H1 (cell line): ENCODE measurements around the gene RNF166. TPM values are rescaled to one million over a fixed set of nuclear protein-coding genes. Genes with fewer than 3 reads are reported as not detected.

Experiments
- CTCF ChIA-PET: fragments of 300-600 bp; sonication (Branson Sonifier 250); formaldehyde crosslinking; loops from one replicate; lab custom pipeline; 2021; ENCODE audit not compliant: partially characterized antibody; lab: Charles Lee
- POLR2A ChIA-PET: fragments of 300-600 bp; sonication (Branson Sonifier 250); formaldehyde crosslinking; loops from one replicate; lab custom pipeline; 2021; ENCODE audit warnings: inconsistent platforms; ENCODE audit not compliant: partially characterized antibody; lab: Charles Lee
- DNase-seq, 2 experiments: peaks; one replicate each; pipeline versions ENCODE4 v3.0.0 to v3.0.0-alpha.2; 2010 to 2022; ENCODE audit warnings: low spot score in 2 of 2, low read depth in 1 of 2, mixed read lengths in 1 of 2
- FAIRE-seq: peaks from 2 replicates; lab custom pipeline; 2011; peaks lifted over from hg19 to GRCh38; lab: Jason Lieb, UNC
- H2AFZ ChIP-seq: 2 replicates; pipeline ENCODE4 v1.8.1; 2012; ENCODE audit warnings: low read length, inconsistent platforms
- H2AK5ac ChIP-seq: 2 replicates; pipeline ENCODE4 v1.6.1; 2013; ENCODE audit warnings: low read depth, low read length
- H2BK120ac ChIP-seq: replicated peaks from 2 replicates; pipeline ENCODE3; 2013; ENCODE audit warnings: low read depth, low read length, inconsistent platforms
- H2BK12ac ChIP-seq: 2 replicates; pipeline ENCODE4 v1.6.1; 2013; ENCODE audit warnings: low read depth, low read length
- H2BK15ac ChIP-seq: 2 replicates; pipeline ENCODE4 v1.6.1; 2013; ENCODE audit warnings: low read length
- H2BK20ac ChIP-seq: 2 replicates; pipeline ENCODE4 v1.6.1; 2013; ENCODE audit warnings: low read length
- H2BK5ac ChIP-seq: 2 replicates; pipeline ENCODE4 v1.6.1; 2013; ENCODE audit warnings: low read depth, low read length
- H3K14ac ChIP-seq: 2 replicates; pipeline ENCODE4 v1.6.1; 2013; ENCODE audit warnings: inconsistent platforms; ENCODE audit not compliant: insufficient read length
- H3K18ac ChIP-seq: 2 replicates; pipeline ENCODE4 v1.6.1; 2013; ENCODE audit warnings: low read length; ENCODE audit errors: extremely low read depth
- H3K23ac ChIP-seq: 2 replicates; pipeline ENCODE4 v1.6.1; 2013; ENCODE audit warnings: inconsistent platforms; ENCODE audit not compliant: insufficient read length
- H3K23me2 ChIP-seq: 2 replicates; pipeline ENCODE4 v1.6.1; 2013; ENCODE audit warnings: low read depth, low read length
- H3K27ac ChIP-seq: 2 replicates; pipeline ENCODE4 v1.6.1; 2011; ENCODE audit warnings: low read depth, low read length, inconsistent platforms
- H3K27me3 ChIP-seq, 4 experiments: replicated peaks in 1 of 4; 1 replicate in 1 of 4; 2 replicates in 3 of 4; pipeline versions ENCODE4 v1.6.1 to v1.8.1; 2011 to 2013; ENCODE audit warnings: low read length in 3 of 4, mild to moderate bottlenecking in 3 of 4, inconsistent platforms in 2 of 4, mixed read lengths in 2 of 4, moderate library complexity in 1 of 4; ENCODE audit not compliant: control insufficient read depth in 3 of 4, insufficient read depth in 3 of 4; ENCODE audit errors: extremely low read depth in 1 of 4
- H3K36me3 ChIP-seq, 4 experiments: 2 replicates each; pipeline versions ENCODE4 v1.6.1 to v1.8.1; 2011 to 2013; ENCODE audit warnings: mild to moderate bottlenecking in 4 of 4, low read length in 3 of 4, moderate library complexity in 2 of 4, control low read depth in 1 of 4, inconsistent platforms in 1 of 4; ENCODE audit not compliant: insufficient read depth in 4 of 4, control insufficient read depth in 2 of 4
- H3K4ac ChIP-seq: replicated peaks from 2 replicates; pipeline ENCODE3; 2013; ENCODE audit warnings: low read length, low read depth, mixed read lengths, inconsistent platforms; ENCODE audit not compliant: insufficient read length
- H3K4me1 ChIP-seq, 4 experiments: replicated peaks in 1 of 4; 1 replicate in 1 of 4; 2 replicates in 3 of 4; pipeline versions ENCODE4 v1.6.1 to v1.8.1; 2011 to 2013; ENCODE audit warnings: low read length in 3 of 4, inconsistent platforms in 2 of 4, mixed read lengths in 1 of 4; ENCODE audit not compliant: insufficient read depth in 4 of 4, control insufficient read depth in 3 of 4
- H3K4me2 ChIP-seq, 2 experiments: 2 replicates each; pipeline versions ENCODE4 v1.6.1 to v1.8.1; 2011 to 2013; ENCODE audit warnings: low read depth in 2 of 2, low read length in 2 of 2, control low read depth in 1 of 2, inconsistent platforms in 1 of 2, mild to moderate bottlenecking in 1 of 2; ENCODE audit not compliant: insufficient read depth in 1 of 2
- H3K4me3 ChIP-seq, 4 experiments: fragments of 200-600, 300-600 bp in 1 of 4; sonication (generic), shearing (Covaris generic), sonication (Bioruptor Twin) in 1 of 4; 2 replicates each; pipeline versions ENCODE4 v1.5.1 to v1.8.1; 2011 to 2016; ENCODE audit warnings: low read length in 4 of 4, low read depth in 3 of 4, control low read depth in 2 of 4, inconsistent platforms in 2 of 4, mild to moderate bottlenecking in 2 of 4, mixed read lengths in 1 of 4, moderate library complexity in 1 of 4; ENCODE audit not compliant: insufficient read depth in 2 of 4; ENCODE audit errors: extremely low read depth in 1 of 4
- H3K56ac ChIP-seq: replicated peaks from 2 replicates; pipeline ENCODE3; 2013; ENCODE audit warnings: low read depth, mild to moderate bottlenecking, mixed read lengths, low read length, inconsistent platforms; ENCODE audit not compliant: insufficient read length
- H3K79me1 ChIP-seq: 2 replicates; pipeline ENCODE4 v1.6.1; 2013; ENCODE audit warnings: low read depth, low read length, control low read depth
- H3K79me2 ChIP-seq, 2 experiments: 2 replicates each; pipeline versions ENCODE4 v1.6.1 to v1.8.1; 2012 to 2013; ENCODE audit warnings: low read length in 2 of 2, mild to moderate bottlenecking in 2 of 2, inconsistent platforms in 1 of 2; ENCODE audit not compliant: insufficient read depth in 2 of 2, control insufficient read depth in 1 of 2
- H3K9ac ChIP-seq, 4 experiments: replicated peaks in 1 of 4; 1 replicate in 1 of 4; 2 replicates in 3 of 4; pipeline versions ENCODE4 v1.6.1 to v1.8.1; 2011 to 2013; ENCODE audit warnings: low read depth in 3 of 4, low read length in 3 of 4, control low read depth in 2 of 4, mild to moderate bottlenecking in 2 of 4, moderate library complexity in 2 of 4, inconsistent platforms in 1 of 4; ENCODE audit errors: extremely low read depth in 1 of 4
- H3K9me3 ChIP-seq, 2 experiments: 2 replicates each; pipeline versions ENCODE4 v1.6.1 to v1.8.1; 2012 to 2013; ENCODE audit warnings: mild to moderate bottlenecking in 2 of 2, moderate library complexity in 2 of 2, control low read depth in 1 of 2, inconsistent platforms in 1 of 2, low read depth in 1 of 2, low read length in 1 of 2, mixed read lengths in 1 of 2; ENCODE audit not compliant: insufficient read depth in 2 of 2
- H4K20me1 ChIP-seq, 2 experiments: replicated peaks in 1 of 2; 2 replicates each; pipeline versions ENCODE3 to v1.8.1; 2011 to 2013; ENCODE audit warnings: inconsistent platforms in 2 of 2, low read length in 2 of 2, mild to moderate bottlenecking in 1 of 2; ENCODE audit not compliant: insufficient read depth in 2 of 2, control insufficient read depth in 1 of 2
- H4K5ac ChIP-seq: 2 replicates; pipeline ENCODE4 v1.6.1; 2013; ENCODE audit warnings: low read length, low read depth, mixed read lengths, inconsistent platforms; ENCODE audit not compliant: insufficient read length
- H4K8ac ChIP-seq: 2 replicates; pipeline ENCODE4 v1.8.0; 2013; ENCODE audit warnings: mild to moderate bottlenecking, moderate library complexity, low read length, inconsistent platforms; ENCODE audit not compliant: insufficient read depth; ENCODE audit errors: extremely low read depth
- H4K91ac ChIP-seq: replicated peaks from 2 replicates; pipeline ENCODE3; 2013; ENCODE audit warnings: low read length, mixed read lengths, inconsistent platforms; ENCODE audit not compliant: insufficient read length
- POU5F1 ChIP-seq: IDR thresholded peaks from 2 replicates; pipeline ENCODE4 v1.6.1; 2011; ENCODE audit warnings: low read depth, mild to moderate bottlenecking, low read length, moderate library complexity
- WGBS, 2 experiments: shearing (Covaris generic) in 1 of 2; methylation state at CpG; one replicate each; pipeline versions ENCODE4 v1.1.6 to v1.1.7; 2013 to 2015; ENCODE audit warnings: low lambda C conversion rate in 2 of 2, mixed read lengths in 2 of 2, inconsistent platforms in 1 of 2, low coverage in 1 of 2, missing lambda C conversion rate in 1 of 2; ENCODE audit not compliant: insufficient replicate concordance in 2 of 2, insufficient coverage in 1 of 2, insufficient read length in 1 of 2; ENCODE audit errors: extremely low coverage in 1 of 2, missing lambda C conversion rate in 1 of 2; 5-methylcytosine and 5-hydroxymethylcytosine counted together
- polyA plus RNA-seq, 7 experiments: library from polyadenylated mRNA; depleted of rRNA in 3 of 7; stranded (reverse) in 5 of 7; unstranded in 2 of 7; fragments of >200 nt in 5 of 7; fragments of 200-250 nt in 2 of 7; gene quantifications; 1 replicate in 5 of 7; 2 replicates in 1 of 7; 4 replicates in 1 of 7; pipeline versions ENCODE4 v1.2.1 to v1.2.3, GENCODE V29; 2011 to 2013; ENCODE audit warnings: missing spikeins in 2 of 7, mixed read lengths in 2 of 7
- total RNA-seq: library from RNA; stranded (reverse); fragmentation: NEBNext Ultra II Directional; extraction: Animal tissue kit (Norgen Biotek cat#: 25700); gene quantifications from 2 replicates; pipeline ENCODE4 v1.2.1, GENCODE V29; 2021

Gene RNF166
- total and polyA plus RNA-seq, 2 of the 8 experiments (the other 6 are each of a cell fraction or from before 2014, with no cell fraction given): 29.8 to 31.2 TPM

DNA sequence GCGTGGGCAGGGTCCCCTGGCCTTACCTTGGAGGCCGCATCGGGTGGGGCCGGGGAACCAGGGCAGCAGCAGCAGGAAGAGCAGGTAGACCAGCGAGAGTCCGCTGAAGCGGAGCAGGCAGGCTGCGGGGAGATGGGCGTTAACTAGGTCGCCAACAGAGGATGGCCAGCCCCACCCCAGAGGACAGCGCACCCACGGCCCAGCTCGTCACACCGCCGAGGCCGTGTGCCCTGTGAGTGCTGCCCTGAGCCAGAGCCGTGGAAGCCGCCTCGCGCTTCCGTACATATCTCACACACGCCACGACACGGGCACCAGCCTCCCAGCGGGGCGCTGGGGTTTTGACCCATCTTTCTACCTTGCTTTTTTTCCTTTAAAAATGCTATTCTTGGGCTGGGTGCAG, 43.1 kb upstream of the RNF166 start:
- Histone ChIP-seq H2AFZ (no peak overlapping the region), H3K23ac (no peak overlapping the region), H2BK15ac (no peak overlapping the region), H3K4me1 (peaks cover 0 to 15% (median 7%) of the 10 kb centered on the region in 4 experiments; a peak in 4 of 7 replicates), H3K23me2 (no peaks in the 10 kb centered on the region), H4K8ac (no peak overlapping the region), H3K9me3 (no peaks in the 10 kb centered on the region), H3K79me2 (no peaks in the 10 kb centered on the region), H3K4ac (no peak overlapping the region), H3K79me1 (no peaks in the 10 kb centered on the region; the same call in 1 of the 2 replicates), H3K27me3 (no peaks in the 10 kb centered on the region), H4K20me1 (peaks cover 0 to 2% of the 10 kb centered on the region in 2 experiments), H2BK12ac (no peak overlapping the region), H3K4me2 (no peak overlapping the region), H4K5ac (no peak overlapping the region), H2BK5ac (no peak overlapping the region), H2BK20ac (no peak overlapping the region), H3K27ac (no peak overlapping the region), H4K91ac (no peak overlapping the region), H3K56ac (no peak overlapping the region), H3K18ac (no peak overlapping the region), H3K4me3 (no peak overlapping the region), H3K9ac (no peak overlapping the region), H3K14ac (no peak overlapping the region), H3K36me3 (no peaks in the 10 kb centered on the region), H2BK120ac (no peak overlapping the region), H2AK5ac (no peak overlapping the region)
- WGBS, 2 experiments: 95% methylated on average over 26 of the region's 26 CpGs; no CpG with 5 or more reads in 1 of the 2 experiments
- no peak for DNase-seq
- FAIRE-seq: no peak
- ChIA-PET CTCF (interaction anchor here (0.7 to 25.0 kb wide), 4 partner anchors 13 to 79 kb away, joined by 3 to 251 read pairs (median 76); no protein-coding TSS in a partner anchor), POLR2A (interaction anchor here (0.6 kb wide), 2 partner anchors 43 to 235 kb away, joined by 3 to 4 read pairs; no protein-coding TSS in a partner anchor)
- no peak for TF ChIP-seq POU5F1
